ENCODE data around the gene GMEB2.
"Not testable (repeated sequence)": the region's sequence is repeated elsewhere in the genome, so short reads cannot be mapped to it uniquely, and the experiment has no call there.

The GMEB2 gene

GRCh38 chr20:63610581-63611435 lies 16.1 kb downstream of the GMEB2 start:
- DNase-seq = no peak

GRCh38 chr20:63606686-63607085 lies 20.2 kb downstream of the GMEB2 start:
- no peak for DNase-seq

GRCh38 chr20:63602321-63602720 lies 24.6 kb downstream of the GMEB2 start:
- no peak for DNase-seq

- DNase-seq = not testable (repeated sequence)
Measured at GRCh38 chr20:63601679-63602078, 25.2 kb downstream of the GMEB2 start.

- no peak for DNase-seq
Measured at GRCh38 chr20:63599396-63600050, 27.4 kb downstream of the GMEB2 start.

- no peak for DNase-seq
Measured at GRCh38 chr20:63598479-63599395, 28.2 kb downstream of the GMEB2 start.

- no peak for DNase-seq
Measured at GRCh38 chr20:63597651-63598478, 29.0 kb downstream of the GMEB2 start.

- DNase-seq = no peak
Measured at GRCh38 chr20:63596423-63596822, 30.5 kb downstream of the GMEB2 start.

- no peak for DNase-seq
Measured at GRCh38 chr20:63595416-63596127, 31.3 kb downstream of the GMEB2 start.

GRCh38 chr20:63594043-63594561 lies 32.8 kb downstream of the GMEB2 start:
- DNase-seq = no peak

- DNase-seq = no peak
Measured at GRCh38 chr20:63592661-63593060, 34.2 kb downstream of the GMEB2 start.

- DNase-seq = no peak
Measured at GRCh38 chr20:63591786-63592355, 35.0 kb downstream of the GMEB2 start.

- DNase-seq = no peak
Measured at GRCh38 chr20:63591147-63591533, 35.8 kb downstream of the GMEB2 start.

GRCh38 chr20:63590218-63591146 lies 36.4 kb downstream of the GMEB2 start:
- no peak for DNase-seq

- DNase-seq = no peak
Measured at GRCh38 chr20:63589261-63590217, 37.4 kb downstream of the GMEB2 start.

GRCh38 chr20:63588641-63589041 lies 38.3 kb downstream of the GMEB2 start:
- DNase-seq = no peak

- no peak for DNase-seq
Measured at GRCh38 chr20:63587776-63588591, 38.9 kb downstream of the GMEB2 start.

- DNase-seq = no peak
Measured at GRCh38 chr20:63587256-63587655, 39.6 kb downstream of the GMEB2 start.

Measured in KG1 (cell line).